Right atrium auricular region (tissue), 2 donors: ENCODE measurements around the gene PDLIM3. TPM values are rescaled to one million over a fixed set of nuclear protein-coding genes. Genes with fewer than 3 reads are reported as not detected.

Experiments used
- DNase-seq: peaks from one replicate; pipeline ENCODE4 v3.0.0-alpha.2; 2019; ENCODE audit warnings: low spot score
- H3K27ac ChIP-seq, 2 donors: fragments of 200-600 bp; sonication (generic); 1 replicate in 1 of 2; 2 replicates in 1 of 2; pipeline ENCODE4 v1.5.1; 2016 to 2019
- H3K27me3 ChIP-seq, 2 donors: fragments of 200-600 bp; sonication (generic); one replicate each; pipeline versions ENCODE4 v1.5.1 to v1.6.0; 2017 to 2019
- H3K36me3 ChIP-seq: fragments of 200-600 bp; sonication (generic); one replicate; pipeline ENCODE4 v1.5.1; 2016
- H3K4me1 ChIP-seq, 2 donors: fragments of 200-600 bp; sonication (generic); one replicate each; pipeline versions ENCODE4 v1.5.1 to v1.6.0; 2017 to 2019
- H3K4me3 ChIP-seq, 2 donors: fragments of 200-600 bp; sonication (generic); 1 replicate in 1 of 2; 2 replicates in 1 of 2; pipeline ENCODE4 v1.5.1; 2017 to 2019; ENCODE audit warnings: mild to moderate bottlenecking in 1 of 2, moderate library complexity in 1 of 2
- H3K9me3 ChIP-seq, 2 donors: fragments of 200-600 bp; sonication (generic); one replicate each; pipeline ENCODE4 v1.5.1; 2019
- CTCF ChIP-seq, 2 donors: fragments of 200-600 bp; sonication (generic); IDR thresholded peaks; one replicate each; pipeline ENCODE4 v1.5.1; 2019; ENCODE audit warnings: antibody characterized with exemption in 2 of 2
- total RNA-seq, 2 donors: library from RNA; depleted of rRNA; stranded (reverse); fragments of >200 nt; gene quantifications; one replicate each; pipeline ENCODE4 v1.1.0, GENCODE V29; 2016

The PDLIM3 gene
- total RNA-seq, 2 donors from 2014 or later = 476 to 783 TPM

- no peaks in the 10 kb centered on the region for H3K27me3 ChIP-seq
Observed at GRCh38 chr4:185469580-185470154, 65.6 kb downstream of the PDLIM3 start.

GRCh38 chr4:185468999-185469398, 66.3 kb downstream of the PDLIM3 start:
- no peak for TF ChIP-seq CTCF (IDR thresholded peaks at IDR 0.05)

More at GRCh38 chr4:185469580-185470154, 65.6 kb downstream of the PDLIM3 start:
- no peak for DNase-seq
- Histone ChIP-seq H3K27ac (no peak overlapping the region), H3K4me1 (peaks cover 0 to 4% of the 10 kb centered on the region in 2 donors), H3K9me3 (no peaks in the 10 kb centered on the region), H3K36me3 (no peaks in the 10 kb centered on the region), H3K4me3 (no peak overlapping the region)
- no peak for TF ChIP-seq CTCF (IDR thresholded peaks at IDR 0.05)

GRCh38 chr4:185467991-185468390, 67.3 kb downstream of the PDLIM3 start:
- Histone ChIP-seq H3K9me3 (no peaks in the 10 kb centered on the region), H3K4me1 (peaks cover 0 to 4% of the 10 kb centered on the region in 2 donors), H3K36me3 (no peaks in the 10 kb centered on the region), H3K27ac (no peak overlapping the region), H3K27me3 (no peaks in the 10 kb centered on the region), H3K4me3 (no peak overlapping the region)
- DNase-seq = no peak
- TF ChIP-seq CTCF (IDR thresholded peaks at IDR 0.05) = no peak

More at GRCh38 chr4:185468999-185469398, 66.3 kb downstream of the PDLIM3 start:
- Histone ChIP-seq H3K4me3 (no peak overlapping the region), H3K4me1 (peaks cover 0 to 4% of the 10 kb centered on the region in 2 donors), H3K27me3 (no peaks in the 10 kb centered on the region), H3K9me3 (no peaks in the 10 kb centered on the region), H3K27ac (no peak overlapping the region), H3K36me3 (no peaks in the 10 kb centered on the region)
- no peak for DNase-seq

- peaks cover 0 to 2% of the 10 kb centered on the region in 2 donors for H3K4me1 ChIP-seq
- no peaks in the 10 kb centered on the region for H3K27me3 ChIP-seq
- H3K27ac ChIP-seq = no peak overlapping the region
- no peaks in the 10 kb centered on the region for H3K9me3 ChIP-seq
- no peaks in the 10 kb centered on the region for H3K36me3 ChIP-seq
- H3K4me3 ChIP-seq = no peak overlapping the region
- DNase-seq = no peak
- no peak for TF ChIP-seq CTCF (IDR thresholded peaks at IDR 0.05)
Observed at GRCh38 chr4:185467101-185467500, 68.2 kb downstream of the PDLIM3 start.

- no peak overlapping the region for H3K27ac ChIP-seq
- no peak overlapping the region for H3K4me3 ChIP-seq
- no peaks in the 10 kb centered on the region for H3K27me3 ChIP-seq
- no peaks in the 10 kb centered on the region for H3K36me3 ChIP-seq
- no peak for DNase-seq
- H3K4me1 ChIP-seq = no peaks in the 10 kb centered on the region
- TF ChIP-seq CTCF (IDR thresholded peaks at IDR 0.05) = no peak
- no peaks in the 10 kb centered on the region for H3K9me3 ChIP-seq
Observed at GRCh38 chr4:185465707-185466106, 69.6 kb downstream of the PDLIM3 start.

GRCh38 chr4:185464887-185465286, 70.4 kb downstream of the PDLIM3 start:
- no peak for DNase-seq
- Histone ChIP-seq H3K27ac (no peak overlapping the region), H3K36me3 (no peaks in the 10 kb centered on the region), H3K27me3 (no peaks in the 10 kb centered on the region), H3K4me1 (no peaks in the 10 kb centered on the region), H3K9me3 (no peaks in the 10 kb centered on the region), H3K4me3 (no peak overlapping the region)
- no peak for TF ChIP-seq CTCF (IDR thresholded peaks at IDR 0.05)
